ENCODE measurements around the gene HOXD10.

DNA sequence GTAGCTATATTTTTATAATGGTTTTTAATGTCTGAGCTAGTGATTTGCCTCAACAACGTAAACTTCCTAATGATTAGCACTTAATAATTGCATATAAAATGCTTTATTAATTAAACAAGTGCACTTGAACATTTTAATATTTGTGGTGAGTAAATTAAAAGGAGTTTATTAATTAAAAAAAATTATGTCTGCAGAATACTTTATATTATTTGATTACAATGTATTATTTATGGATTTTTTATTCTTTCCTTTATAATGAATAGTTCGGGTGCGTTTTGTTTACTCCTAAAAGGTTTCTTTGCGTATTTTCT is 15.2 kb downstream of the HOXD10 start:
- no peak for TF ChIP-seq POLR2AphosphoS5 (IDR thresholded peaks at IDR 0.05; ENCODE audit: low read depth)
- TF ChIP-seq, protein P1, sequence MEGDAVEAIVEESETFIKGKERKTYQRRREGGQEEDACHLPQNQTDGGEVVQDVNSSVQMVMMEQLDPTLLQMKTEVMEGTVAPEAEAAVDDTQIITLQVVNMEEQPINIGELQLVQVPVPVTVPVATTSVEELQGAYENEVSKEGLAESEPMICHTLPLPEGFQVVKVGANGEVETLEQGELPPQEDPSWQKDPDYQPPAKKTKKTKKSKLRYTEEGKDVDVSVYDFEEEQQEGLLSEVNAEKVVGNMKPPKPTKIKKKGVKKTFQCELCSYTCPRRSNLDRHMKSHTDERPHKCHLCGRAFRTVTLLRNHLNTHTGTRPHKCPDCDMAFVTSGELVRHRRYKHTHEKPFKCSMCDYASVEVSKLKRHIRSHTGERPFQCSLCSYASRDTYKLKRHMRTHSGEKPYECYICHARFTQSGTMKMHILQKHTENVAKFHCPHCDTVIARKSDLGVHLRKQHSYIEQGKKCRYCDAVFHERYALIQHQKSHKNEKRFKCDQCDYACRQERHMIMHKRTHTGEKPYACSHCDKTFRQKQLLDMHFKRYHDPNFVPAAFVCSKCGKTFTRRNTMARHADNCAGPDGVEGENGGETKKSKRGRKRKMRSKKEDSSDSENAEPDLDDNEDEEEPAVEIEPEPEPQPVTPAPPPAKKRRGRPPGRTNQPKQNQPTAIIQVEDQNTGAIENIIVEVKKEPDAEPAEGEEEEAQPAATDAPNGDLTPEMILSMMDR (IDR thresholded peaks at IDR 0.05; ENCODE audit: insufficient read depth, low read length), result no peak
- no peak for TF ChIP-seq GABPA (IDR thresholded peaks at IDR 0.05; ENCODE audit: low read depth)

Data from HL-60 (cell line).